ENCODE results near the gene PGLYRP3. TPM values are rescaled to one million over a fixed set of nuclear protein-coding genes. Genes with fewer than 3 reads are reported as not detected.
"Not testable (repeated sequence)": the region's sequence is repeated elsewhere in the genome, so short reads cannot be mapped to it uniquely, and the experiment has no call there.

The PGLYRP3 gene
- total and polyA plus RNA-seq, 2 donors, result not detected

- Histone ChIP-seq H3K27ac (ENCODE audit: low read depth) (no peak overlapping the region), H3K4me1 (ENCODE audit: insufficient read depth) (peaks cover 2% of the 10 kb centered on the region), H3K4me3 (ENCODE audit: low read depth, low read length) (no peak overlapping the region), H3K36me3 (ENCODE audit: insufficient read depth) (no peaks in the 10 kb centered on the region)
- DNase-seq (ENCODE audit: extremely low spot score), result no peak
- WGBS, result 48% methylated on average over 9 of the region's 9 CpGs
Observed at GRCh38 chr1:153343811-153344717, 31.3 kb upstream of the PGLYRP3 start.

GRCh38 chr1:153343040-153343681 is 30.4 kb upstream of the PGLYRP3 start:
- Histone ChIP-seq H3K27ac (ENCODE audit: low read depth) (no peak overlapping the region), H3K4me1 (ENCODE audit: insufficient read depth) (peaks cover 2% of the 10 kb centered on the region), H3K36me3 (ENCODE audit: insufficient read depth) (no peaks in the 10 kb centered on the region), H3K4me3 (ENCODE audit: low read depth, low read length) (no peak overlapping the region)
- no peak for DNase-seq (ENCODE audit: extremely low spot score)
- 42% methylated on average over 5 of the region's 5 CpGs for WGBS

- Histone ChIP-seq H3K27ac (ENCODE audit: low read depth) (no peak overlapping the region), H3K36me3 (ENCODE audit: insufficient read depth) (no peaks in the 10 kb centered on the region), H3K4me1 (ENCODE audit: insufficient read depth) (peaks cover 2% of the 10 kb centered on the region), H3K4me3 (ENCODE audit: low read depth, low read length) (no peak overlapping the region)
- 74% methylated on average over 3 of the region's 3 CpGs for WGBS
- DNase-seq (ENCODE audit: extremely low spot score), result no peak
Observed at GRCh38 chr1:153342178-153342577, 29.4 kb upstream of the PGLYRP3 start.

- H3K36me3 ChIP-seq (ENCODE audit: insufficient read depth), result no peaks in the 10 kb centered on the region
- H3K27ac ChIP-seq (ENCODE audit: low read depth), result no peak overlapping the region
- peaks cover 2% of the 10 kb centered on the region for H3K4me1 ChIP-seq (ENCODE audit: insufficient read depth)
- no peak overlapping the region for H3K4me3 ChIP-seq (ENCODE audit: low read depth, low read length)
- WGBS, result 93% methylated on average over 4 of the region's 4 CpGs
- DNase-seq (ENCODE audit: extremely low spot score), result no peak
Observed at GRCh38 chr1:153341431-153341934, 28.7 kb upstream of the PGLYRP3 start.

GRCh38 chr1:153340356-153340755 is 27.6 kb upstream of the PGLYRP3 start:
- Histone ChIP-seq H3K4me3 (ENCODE audit: low read depth, low read length) (no peak overlapping the region), H3K27ac (ENCODE audit: low read depth) (no peak overlapping the region), H3K4me1 (ENCODE audit: insufficient read depth) (peaks cover 2% of the 10 kb centered on the region), H3K36me3 (ENCODE audit: insufficient read depth) (no peaks in the 10 kb centered on the region)
- WGBS, result 84% methylated on average over 10 of the region's 10 CpGs
- DNase-seq (ENCODE audit: extremely low spot score), result no peak

- no peak for DNase-seq (ENCODE audit: extremely low spot score)
- Histone ChIP-seq H3K4me1 (ENCODE audit: insufficient read depth) (peaks cover 2% of the 10 kb centered on the region), H3K4me3 (ENCODE audit: low read depth, low read length) (no peak overlapping the region), H3K27ac (ENCODE audit: low read depth) (no peak overlapping the region), H3K36me3 (ENCODE audit: insufficient read depth) (no peaks in the 10 kb centered on the region)
- WGBS, result 75% methylated on average over 6 of the region's 6 CpGs
Observed at GRCh38 chr1:153339802-153340201, 27.1 kb upstream of the PGLYRP3 start.

- H3K27ac ChIP-seq (ENCODE audit: low read depth), result no peak overlapping the region
- no peak for DNase-seq (ENCODE audit: extremely low spot score)
- WGBS, result 71% methylated on average over 8 of the region's 8 CpGs
- H3K4me1 ChIP-seq (ENCODE audit: insufficient read depth), result peaks cover 2% of the 10 kb centered on the region
- no peaks in the 10 kb centered on the region for H3K36me3 ChIP-seq (ENCODE audit: insufficient read depth)
- H3K4me3 ChIP-seq (ENCODE audit: low read depth, low read length), result no peak overlapping the region
Observed at GRCh38 chr1:153337980-153338853, 25.5 kb upstream of the PGLYRP3 start.

GRCh38 chr1:153336650-153337049 is 23.9 kb upstream of the PGLYRP3 start:
- no peaks in the 10 kb centered on the region for H3K36me3 ChIP-seq (ENCODE audit: insufficient read depth)
- H3K27ac ChIP-seq (ENCODE audit: low read depth), result no peak overlapping the region
- DNase-seq (ENCODE audit: extremely low spot score), result no peak
- no peak overlapping the region for H3K4me3 ChIP-seq (ENCODE audit: low read depth, low read length)
- no peaks in the 10 kb centered on the region for H3K4me1 ChIP-seq (ENCODE audit: insufficient read depth)

GRCh38 chr1:153333902-153334301 is 21.1 kb upstream of the PGLYRP3 start:
- no peak overlapping the region for H3K27ac ChIP-seq (ENCODE audit: low read depth)
- 89% methylated on average over 1 of the region's 1 CpG for WGBS
- no peaks in the 10 kb centered on the region for H3K4me1 ChIP-seq (ENCODE audit: insufficient read depth)
- no peaks in the 10 kb centered on the region for H3K36me3 ChIP-seq (ENCODE audit: insufficient read depth)
- no peak overlapping the region for H3K4me3 ChIP-seq (ENCODE audit: low read depth, low read length)
- no peak for DNase-seq (ENCODE audit: extremely low spot score)

GRCh38 chr1:153324912-153325311 is 12.2 kb upstream of the PGLYRP3 start:
- DNase-seq (ENCODE audit: extremely low spot score), result no peak
- Histone ChIP-seq H3K4me3 (ENCODE audit: low read depth, low read length) (no peak overlapping the region), H3K36me3 (ENCODE audit: insufficient read depth) (no peaks in the 10 kb centered on the region), H3K4me1 (ENCODE audit: insufficient read depth) (no peaks in the 10 kb centered on the region), H3K27ac (ENCODE audit: low read depth) (no peak overlapping the region)

- Histone ChIP-seq H3K27ac (ENCODE audit: low read depth) (no peak overlapping the region), H3K4me3 (ENCODE audit: low read depth, low read length) (no peak overlapping the region), H3K4me1 (ENCODE audit: insufficient read depth) (no peaks in the 10 kb centered on the region), H3K36me3 (ENCODE audit: insufficient read depth) (no peaks in the 10 kb centered on the region)
- 39% methylated on average over 1 of the region's 1 CpG for WGBS
- no peak for DNase-seq (ENCODE audit: extremely low spot score)
Observed at GRCh38 chr1:153322568-153322967, 9.8 kb upstream of the PGLYRP3 start.

- 85% methylated on average over 7 of the region's 7 CpGs for WGBS
- H3K4me1 ChIP-seq (ENCODE audit: insufficient read depth); DNase-seq (ENCODE audit: extremely low spot score); H3K4me3 ChIP-seq (ENCODE audit: low read depth, low read length); H3K27ac ChIP-seq (ENCODE audit: low read depth); H3K36me3 ChIP-seq (ENCODE audit: insufficient read depth): not testable (repeated sequence)
Observed at GRCh38 chr1:153318145-153318544, 5.4 kb upstream of the PGLYRP3 start.

GRCh38 chr1:153316013-153316412 is 3.3 kb upstream of the PGLYRP3 start:
- H3K36me3 ChIP-seq (ENCODE audit: insufficient read depth); H3K4me1 ChIP-seq (ENCODE audit: insufficient read depth); H3K27ac ChIP-seq (ENCODE audit: low read depth); DNase-seq (ENCODE audit: extremely low spot score); H3K4me3 ChIP-seq (ENCODE audit: low read depth, low read length): not testable (repeated sequence)
